Stimulated activated naive CD8-positive, alpha-beta T cell treated with anti-CD3 and anti-CD28 coated beads, Interleukin-15, Interleukin-2, amounts not matched to agents 100 ng/mL and 50 ng/mL, for 24 hours (primary cell): ENCODE results near the gene PDSS2.
"Not testable (repeated sequence)": the region's sequence is repeated elsewhere in the genome, so short reads cannot be mapped to it uniquely, and the experiment has no call there.

Experiments used
- H3K27ac Mint-ChIP-seq: one replicate; pipeline ENCODE4 v1.8.0; 2021; ENCODE audit warnings: mild to moderate bottlenecking, mixed read lengths
- H3K27me3 Mint-ChIP-seq: one replicate; pipeline ENCODE4 v1.8.0; 2021; ENCODE audit warnings: mixed read lengths
- H3K36me3 Mint-ChIP-seq: one replicate; pipeline ENCODE4 v1.8.0; 2021; ENCODE audit warnings: low read depth, mixed read lengths
- H3K4me1 Mint-ChIP-seq: one replicate; pipeline ENCODE4 v1.8.0; 2021; ENCODE audit warnings: low read depth, mixed read lengths
- H3K4me3 Mint-ChIP-seq: one replicate; pipeline ENCODE4 v1.8.0; 2021; ENCODE audit warnings: mild to moderate bottlenecking, mixed read lengths
- H3K9me3 Mint-ChIP-seq: one replicate; pipeline ENCODE4 v1.8.0; 2021; ENCODE audit warnings: mixed read lengths

PDSS2 gene

DNA sequence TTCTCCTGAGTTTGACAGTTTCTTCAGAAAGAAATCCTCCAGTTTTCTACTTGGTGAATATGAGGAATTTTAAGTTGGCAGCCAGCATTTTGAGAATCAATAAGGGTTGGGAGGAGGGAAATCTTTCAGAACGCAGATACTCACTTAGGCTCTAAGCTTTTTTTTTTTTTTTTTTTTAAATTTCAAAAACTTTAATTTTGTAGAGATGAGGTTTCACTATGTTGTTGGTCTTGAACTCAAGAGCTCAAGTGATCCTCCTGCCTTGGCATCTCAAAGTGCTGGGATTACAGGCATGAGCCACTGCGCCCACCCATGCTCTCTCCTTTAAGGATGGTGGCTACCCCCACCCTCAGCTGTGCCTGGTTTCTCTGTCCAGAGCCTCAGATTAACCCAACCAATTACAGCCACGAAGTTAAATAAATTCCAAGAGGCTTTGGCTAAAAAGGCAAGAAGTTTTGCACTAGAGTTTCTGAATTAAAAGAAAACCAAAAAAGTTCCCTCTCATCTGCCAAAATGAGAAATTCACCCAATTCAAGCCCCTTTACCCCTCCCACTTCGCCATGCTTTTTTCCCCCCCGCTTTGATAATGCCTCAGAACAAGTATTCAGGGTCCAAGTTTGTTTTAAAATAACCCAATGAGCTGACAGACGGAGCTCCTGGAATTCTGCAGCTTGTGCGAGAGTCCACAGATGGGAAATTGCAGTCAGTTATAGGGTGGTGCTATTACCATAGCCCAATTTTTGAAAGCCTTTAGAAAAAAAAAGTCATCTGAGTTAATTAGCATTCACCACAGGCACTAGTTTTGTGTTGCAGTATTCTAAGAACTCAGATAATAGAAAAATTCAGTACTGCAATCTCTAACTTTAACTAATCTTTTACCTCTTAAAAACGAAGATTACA, 249.7 kb downstream of the PDSS2 start:
- Mint-ChIP-seq H3K27ac (no peak overlapping the region), H3K27me3 (no peaks in the 10 kb centered on the region), H3K4me1 (peaks cover 6% of the 10 kb centered on the region), H3K9me3 (peaks cover under 1% of the 10 kb centered on the region), H3K36me3 (peaks cover 24% of the 10 kb centered on the region), H3K4me3 (no peak overlapping the region)

GRCh38 chr6:107207251-107207873, 252.0 kb downstream of the PDSS2 start:
- Mint-ChIP-seq H3K4me3 (no peak overlapping the region), H3K36me3 (peaks cover 30% of the 10 kb centered on the region), H3K4me1 (peaks cover 6% of the 10 kb centered on the region), H3K27ac (no peak overlapping the region), H3K9me3 (peaks cover 5% of the 10 kb centered on the region), H3K27me3 (no peaks in the 10 kb centered on the region)

DNA sequence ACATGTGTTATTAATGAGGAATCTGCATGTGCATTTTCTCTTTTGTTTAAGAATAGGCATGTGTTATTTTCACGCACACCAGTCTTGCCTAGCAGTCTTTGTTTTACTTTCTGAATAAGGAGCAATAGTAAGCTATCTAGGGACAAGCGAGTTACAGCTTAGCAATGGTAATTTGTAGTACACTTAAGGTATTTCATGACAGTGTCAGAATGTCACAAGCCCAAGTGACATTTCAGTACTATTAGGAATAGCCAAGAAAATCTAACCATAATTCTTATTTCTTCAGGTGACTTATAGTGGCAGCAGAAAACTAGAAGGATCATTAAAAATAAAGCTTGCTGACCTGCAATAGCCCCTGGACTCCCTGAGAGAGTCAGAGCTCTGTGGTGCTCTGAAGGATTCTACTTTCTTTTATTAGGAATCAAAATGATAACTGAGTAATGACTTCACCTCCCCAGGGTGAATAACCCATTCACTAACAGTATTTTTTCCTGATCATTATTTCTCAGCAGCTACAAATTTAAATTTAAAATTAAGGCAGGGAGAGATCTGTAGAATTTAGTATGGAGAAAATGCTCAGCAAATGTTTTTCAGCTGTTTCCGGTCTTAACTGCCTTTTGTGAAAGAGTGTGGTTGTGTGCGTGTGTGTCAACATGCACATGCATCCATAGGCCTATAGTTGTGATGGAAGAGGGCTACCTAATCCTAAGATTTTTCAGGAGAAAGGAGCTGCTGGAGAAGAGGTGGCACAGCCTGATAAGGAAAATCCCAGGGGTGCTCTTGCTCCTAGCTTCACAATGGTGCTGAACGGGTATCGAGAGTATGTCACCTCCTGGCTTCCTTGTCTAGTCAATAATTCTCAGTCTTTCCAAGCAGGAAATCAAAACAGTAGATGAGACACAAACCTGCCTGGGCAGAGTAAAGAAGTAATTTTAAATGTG, 254.0 kb downstream of the PDSS2 start:
- Mint-ChIP-seq H3K4me3 (no peak overlapping the region), H3K27me3 (no peaks in the 10 kb centered on the region), H3K36me3 (peaks cover 36% of the 10 kb centered on the region), H3K4me1 (no peaks in the 10 kb centered on the region), H3K27ac (no peak overlapping the region), H3K9me3 (peaks cover 5% of the 10 kb centered on the region)

- Mint-ChIP-seq H3K27me3 (no peaks in the 10 kb centered on the region), H3K27ac (no peak overlapping the region), H3K36me3 (peaks cover 30% of the 10 kb centered on the region), H3K9me3 (peaks cover 5% of the 10 kb centered on the region), H3K4me1 (no peaks in the 10 kb centered on the region), H3K4me3 (no peak overlapping the region)
Observed at GRCh38 chr6:107202876-107203468, 256.4 kb downstream of the PDSS2 start.

DNA sequence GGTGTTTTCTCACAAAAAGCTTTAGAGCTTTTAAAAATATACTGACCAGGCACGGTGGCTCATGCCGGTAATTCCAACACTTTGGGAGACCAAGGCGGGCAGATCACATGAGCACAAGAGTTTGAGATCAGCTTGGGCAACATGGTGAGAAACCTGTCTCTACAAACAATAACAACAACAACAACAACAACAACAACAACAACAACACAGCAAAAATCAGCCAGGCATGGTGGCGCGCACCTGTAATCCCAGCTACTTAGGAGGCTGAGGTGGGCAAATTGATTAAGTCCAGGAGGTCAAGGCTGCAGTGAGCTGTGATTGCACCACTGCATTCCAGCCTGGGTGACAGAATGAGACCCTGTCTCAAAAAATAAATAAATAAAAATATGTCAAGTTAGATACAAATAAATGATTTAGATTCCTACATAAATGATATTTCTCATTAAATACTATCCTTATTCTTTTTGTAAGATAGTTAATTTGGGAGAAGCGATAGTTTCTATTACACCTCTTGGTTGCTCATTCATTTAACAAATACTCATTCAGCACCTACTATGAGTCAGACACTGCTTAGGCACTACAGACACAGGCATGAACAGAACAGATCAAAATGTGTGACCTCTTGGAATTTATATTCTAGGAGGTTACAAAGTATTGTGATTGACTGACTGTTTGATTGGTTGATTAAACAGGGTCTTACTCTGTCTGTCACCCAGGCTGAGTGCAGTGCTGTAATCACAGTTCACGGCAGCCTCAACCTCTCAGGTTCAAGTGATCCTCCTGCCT, 260.5 kb downstream of the PDSS2 start:
- no peaks in the 10 kb centered on the region for H3K9me3 Mint-ChIP-seq
- no peak overlapping the region for H3K27ac Mint-ChIP-seq
- H3K27me3 Mint-ChIP-seq, result no peaks in the 10 kb centered on the region
- peaks cover 15% of the 10 kb centered on the region for H3K36me3 Mint-ChIP-seq
- H3K4me1 Mint-ChIP-seq, result no peaks in the 10 kb centered on the region
- no peak overlapping the region for H3K4me3 Mint-ChIP-seq

DNA sequence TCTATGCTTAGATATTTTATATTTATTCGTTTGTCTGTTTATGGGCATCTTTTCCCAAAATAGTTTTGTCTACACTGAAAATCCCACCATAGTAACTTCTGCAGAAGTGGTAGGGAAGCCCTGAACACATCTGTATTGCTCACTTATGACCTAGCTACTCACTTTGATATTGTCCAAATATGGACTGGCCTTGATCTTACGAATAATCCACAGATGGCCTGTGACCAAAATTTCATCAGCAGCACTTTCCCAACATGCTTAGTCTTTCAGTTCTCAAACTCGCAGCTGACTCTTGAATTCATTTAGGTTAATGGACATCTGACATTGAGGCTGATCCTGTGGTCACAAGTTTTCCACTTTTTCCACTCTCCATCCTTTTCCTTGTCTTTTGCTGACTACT, 263.2 kb downstream of the PDSS2 start:
- H3K4me1 Mint-ChIP-seq, result no peaks in the 10 kb centered on the region
- no peaks in the 10 kb centered on the region for H3K27me3 Mint-ChIP-seq
- H3K36me3 Mint-ChIP-seq, result peaks cover 16% of the 10 kb centered on the region
- no peaks in the 10 kb centered on the region for H3K9me3 Mint-ChIP-seq
- no peak overlapping the region for H3K27ac Mint-ChIP-seq
- H3K4me3 Mint-ChIP-seq, result no peak overlapping the region

GRCh38 chr6:107194723-107195122, 264.6 kb downstream of the PDSS2 start:
- H3K27me3 Mint-ChIP-seq, H3K9me3 Mint-ChIP-seq, H3K4me3 Mint-ChIP-seq, H3K27ac Mint-ChIP-seq, H3K4me1 Mint-ChIP-seq: not testable (repeated sequence)
- H3K36me3 Mint-ChIP-seq, result peaks cover 18% of the 10 kb centered on the region

- Mint-ChIP-seq H3K9me3 (no peaks in the 10 kb centered on the region), H3K27ac (no peak overlapping the region), H3K4me1 (no peaks in the 10 kb centered on the region), H3K4me3 (no peak overlapping the region), H3K36me3 (peaks cover 19% of the 10 kb centered on the region), H3K27me3 (no peaks in the 10 kb centered on the region)
Observed at GRCh38 chr6:107192830-107193229, 266.5 kb downstream of the PDSS2 start.

- Mint-ChIP-seq H3K36me3 (peaks cover 8% of the 10 kb centered on the region), H3K9me3 (no peaks in the 10 kb centered on the region), H3K4me3 (no peak overlapping the region), H3K27ac (no peak overlapping the region), H3K4me1 (no peaks in the 10 kb centered on the region), H3K27me3 (no peaks in the 10 kb centered on the region)
Observed at GRCh38 chr6:107187630-107188029, 271.7 kb downstream of the PDSS2 start.

GRCh38 chr6:107186047-107186446, 273.3 kb downstream of the PDSS2 start:
- Mint-ChIP-seq H3K36me3 (peaks cover 5% of the 10 kb centered on the region), H3K9me3 (no peaks in the 10 kb centered on the region), H3K4me3 (no peak overlapping the region), H3K4me1 (no peaks in the 10 kb centered on the region), H3K27ac (no peak overlapping the region), H3K27me3 (no peaks in the 10 kb centered on the region)

- no peak overlapping the region for H3K4me3 Mint-ChIP-seq
- H3K36me3 Mint-ChIP-seq, result peaks cover 4% of the 10 kb centered on the region
- H3K27me3 Mint-ChIP-seq, result no peaks in the 10 kb centered on the region
- no peak overlapping the region for H3K27ac Mint-ChIP-seq
- H3K9me3 Mint-ChIP-seq, result no peaks in the 10 kb centered on the region
- H3K4me1 Mint-ChIP-seq, result no peaks in the 10 kb centered on the region
Observed at GRCh38 chr6:107185391-107185970, 273.9 kb downstream of the PDSS2 start.

- H3K4me3 Mint-ChIP-seq, result no peak overlapping the region
- no peaks in the 10 kb centered on the region for H3K4me1 Mint-ChIP-seq
- no peaks in the 10 kb centered on the region for H3K9me3 Mint-ChIP-seq
- peaks cover 4% of the 10 kb centered on the region for H3K36me3 Mint-ChIP-seq
- no peaks in the 10 kb centered on the region for H3K27me3 Mint-ChIP-seq
- no peak overlapping the region for H3K27ac Mint-ChIP-seq
Observed at GRCh38 chr6:107184435-107184834, 274.9 kb downstream of the PDSS2 start.

GRCh38 chr6:107180099-107180498, 279.3 kb downstream of the PDSS2 start:
- no peak overlapping the region for H3K4me3 Mint-ChIP-seq
- H3K27me3 Mint-ChIP-seq, result no peaks in the 10 kb centered on the region
- H3K4me1 Mint-ChIP-seq, result no peaks in the 10 kb centered on the region

DNA sequence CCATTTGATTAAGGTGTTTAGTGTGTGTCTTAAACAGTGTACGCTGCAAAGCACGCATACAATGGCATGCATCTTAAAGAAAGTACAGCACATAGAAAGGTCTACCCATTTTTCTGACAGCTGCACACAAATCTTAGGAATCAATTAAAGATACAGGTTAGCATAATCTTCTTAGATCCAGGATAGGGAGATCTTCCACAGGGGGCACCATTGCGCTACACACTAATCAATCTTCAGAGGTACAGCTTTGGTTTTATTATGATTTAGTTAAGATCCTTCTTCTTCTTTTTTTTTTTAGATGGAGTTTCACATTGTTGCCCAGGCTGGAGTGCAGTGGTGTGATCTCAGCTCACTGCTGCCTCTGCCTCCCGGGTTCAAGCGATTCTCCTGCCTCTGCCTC, 280.4 kb downstream of the PDSS2 start:
- no peaks in the 10 kb centered on the region for H3K27me3 Mint-ChIP-seq
- no peak overlapping the region for H3K27ac Mint-ChIP-seq
- no peak overlapping the region for H3K4me3 Mint-ChIP-seq
- H3K9me3 Mint-ChIP-seq, result no peaks in the 10 kb centered on the region
- no peaks in the 10 kb centered on the region for H3K4me1 Mint-ChIP-seq
- peaks cover 11% of the 10 kb centered on the region for H3K36me3 Mint-ChIP-seq

More at GRCh38 chr6:107180099-107180498, 279.3 kb downstream of the PDSS2 start:
- peaks cover 4% of the 10 kb centered on the region for H3K36me3 Mint-ChIP-seq
- H3K9me3 Mint-ChIP-seq, result no peaks in the 10 kb centered on the region
- no peak overlapping the region for H3K27ac Mint-ChIP-seq
